NCI-H1092 treated with DMSO at 0.1 percent for 48 hours (cell line): ENCODE measurements around the gene HPSE.

Source experiments
- DNase-seq: peaks from one replicate; lab custom pipeline; 2025; lab: John Stamatoyannopoulos, UW

HPSE gene

GRCh38 chr4:83247415-83248357 lies 87.0 kb downstream of the HPSE start:
- no peak for DNase-seq
